ENCODE data around the gene AKAP17A. TPM values are rescaled to one million over a fixed set of nuclear protein-coding genes. Genes with fewer than 3 reads are reported as not detected.

The AKAP17A gene
- polyA plus RNA-seq, 1 donor (not counting 4 experiments of a cell fraction or from before 2014, with no cell fraction given), result 12.8 TPM

GRCh38 chrX:1629244-1629643 lies 37.8 kb downstream of the AKAP17A start:
- H3K9ac ChIP-seq (ENCODE audit: control insufficient read depth, extremely low read depth, insufficient read depth, low read length), result no peak overlapping the region
- H3K4me1 ChIP-seq (ENCODE audit: control insufficient read depth, extremely low read depth, insufficient read depth, low read length), result no peaks in the 10 kb centered on the region
- H2AFZ ChIP-seq (ENCODE audit: control insufficient read depth, low read length), result no peak overlapping the region
- no peak overlapping the region for H3K4me2 ChIP-seq (ENCODE audit: control insufficient read depth, extremely low read depth, insufficient read depth, low read depth, low read length)
- no peak for FAIRE-seq
- no peak for TF ChIP-seq EZH2 (IDR thresholded peaks at IDR 0.05; ENCODE audit: low read length)
- TF ChIP-seq CTCF (optimal IDR thresholded peaks at IDR 0.05 in 1 of 3, IDR thresholded peaks at IDR 0.05 in 1 of 3, conservative IDR thresholded peaks at IDR 0.05 in 1 of 3; ENCODE audit: extremely low read depth in 1 of 3, insufficient read depth in 2 of 3, low read length in 3 of 3), result no peak
- DNase-seq (ENCODE audit: low read depth, low spot score), result no peak
- no peak overlapping the region for H3K4me3 ChIP-seq (ENCODE audit: control insufficient read depth in 2 of 3, extremely low read depth in 1 of 3, insufficient read depth in 2 of 3, low read depth in 1 of 3, low read length in 3 of 3)
- no peaks in the 10 kb centered on the region for H3K36me3 ChIP-seq (ENCODE audit: control insufficient read depth in 2 of 2, extremely low read depth in 1 of 2, insufficient read depth in 2 of 2, low read length in 2 of 2)
- H3K79me2 ChIP-seq (ENCODE audit: control insufficient read depth, insufficient read depth, low read length), result no peaks in the 10 kb centered on the region
- no peak overlapping the region for H3K27ac ChIP-seq (ENCODE audit: control insufficient read depth, insufficient read depth, low read length)
- dilution Hi-C loops (cut with MboI; ENCODE audit: extremely low pct_ligation_motif_present, low sequenced_read_pairs), result no loop called here
- peaks cover 44% of the 10 kb centered on the region for H3K9me3 ChIP-seq (ENCODE audit: control insufficient read depth, low read depth, low read length)
- no peaks in the 10 kb centered on the region for H4K20me1 ChIP-seq (ENCODE audit: control insufficient read depth, extremely low read depth, insufficient read depth, low read length)
- no peaks in the 10 kb centered on the region for H3K27me3 ChIP-seq (ENCODE audit: control insufficient read depth, extremely low read depth, insufficient read depth, low read length)
- no peaks in the 10 kb centered on the region for H3K9me1 ChIP-seq (ENCODE audit: control insufficient read depth, extremely low read depth, insufficient read depth, low read length)

GRCh38 chrX:1646009-1646408 lies 54.6 kb downstream of the AKAP17A start:
- H3K9me1 ChIP-seq (ENCODE audit: control insufficient read depth, extremely low read depth, insufficient read depth, low read length), result no peaks in the 10 kb centered on the region
- no peaks in the 10 kb centered on the region for H3K36me3 ChIP-seq (ENCODE audit: control insufficient read depth in 2 of 2, extremely low read depth in 1 of 2, insufficient read depth in 2 of 2, low read length in 2 of 2)
- no peak overlapping the region for H3K4me3 ChIP-seq (ENCODE audit: control insufficient read depth in 2 of 3, extremely low read depth in 1 of 3, insufficient read depth in 2 of 3, low read depth in 1 of 3, low read length in 3 of 3)
- dilution Hi-C loops (cut with MboI; ENCODE audit: extremely low pct_ligation_motif_present, low sequenced_read_pairs), result no loop called here
- FAIRE-seq, result no peak
- H3K79me2 ChIP-seq (ENCODE audit: control insufficient read depth, insufficient read depth, low read length), result no peaks in the 10 kb centered on the region
- no peak overlapping the region for H2AFZ ChIP-seq (ENCODE audit: control insufficient read depth, low read length)
- H3K27me3 ChIP-seq (ENCODE audit: control insufficient read depth, extremely low read depth, insufficient read depth, low read length), result no peaks in the 10 kb centered on the region
- H4K20me1 ChIP-seq (ENCODE audit: control insufficient read depth, extremely low read depth, insufficient read depth, low read length), result no peaks in the 10 kb centered on the region
- H3K27ac ChIP-seq (ENCODE audit: control insufficient read depth, insufficient read depth, low read length), result no peak overlapping the region
- no peak for TF ChIP-seq EZH2 (IDR thresholded peaks at IDR 0.05; ENCODE audit: low read length)
- no peak for TF ChIP-seq CTCF (optimal IDR thresholded peaks at IDR 0.05 in 1 of 3, IDR thresholded peaks at IDR 0.05 in 1 of 3, conservative IDR thresholded peaks at IDR 0.05 in 1 of 3; ENCODE audit: extremely low read depth in 1 of 3, insufficient read depth in 2 of 3, low read length in 3 of 3)
- no peak overlapping the region for H3K4me2 ChIP-seq (ENCODE audit: control insufficient read depth, extremely low read depth, insufficient read depth, low read depth, low read length)
- H3K4me1 ChIP-seq (ENCODE audit: control insufficient read depth, extremely low read depth, insufficient read depth, low read length), result no peaks in the 10 kb centered on the region
- no peak overlapping the region for H3K9ac ChIP-seq (ENCODE audit: control insufficient read depth, extremely low read depth, insufficient read depth, low read length)
- DNase-seq (ENCODE audit: low read depth, low spot score), result no peak
- H3K9me3 ChIP-seq (ENCODE audit: control insufficient read depth, low read depth, low read length), result peaks cover 14% of the 10 kb centered on the region
